GM23338 (cell line): Measurements from ENCODE around the gene POU5F2. TPM values are rescaled to one million over a fixed set of nuclear protein-coding genes. Genes with fewer than 3 reads are reported as not detected.

Experiments
- ATAC-seq: fragments of 200-7000 bp; cut with Tn5 transposase; 3 replicates; pipeline ENCODE4 v1.9.1; 2020
- DNase-seq: peaks from one replicate; pipeline ENCODE4 v3.0.0-alpha.2; 2015; ENCODE audit warnings: low spot score
- H2AFZ ChIP-seq: fragments of 200-600 bp; sonication (generic); 2 replicates; pipeline ENCODE4 v1.8.0; 2016; ENCODE audit warnings: antibody characterized with exemption, mild to moderate bottlenecking, moderate library complexity
- H3F3A ChIP-seq: fragments of 200-600 bp; sonication (generic); replicated peaks from 2 replicates; pipeline ENCODE4 v1.8.0; 2017; ENCODE audit warnings: antibody characterized with exemption, mixed run types, low read depth
- H3K27ac ChIP-seq: fragments of 200-600 bp; sonication (generic); 2 replicates; pipeline ENCODE4 v1.6.1; 2016; ENCODE audit warnings: low read depth
- H3K27me3 ChIP-seq: fragments of 200-600 bp; sonication (generic); 2 replicates; pipeline ENCODE4 v1.8.0; 2016; ENCODE audit warnings: mild to moderate bottlenecking, mixed run types, moderate library complexity; ENCODE audit not compliant: insufficient read depth
- H3K36me3 ChIP-seq: fragments of 200-600 bp; sonication (generic); 2 replicates; pipeline ENCODE4 v1.8.0; 2016; ENCODE audit warnings: mild to moderate bottlenecking; ENCODE audit not compliant: insufficient read depth
- H3K4me1 ChIP-seq: fragments of 200-600 bp; sonication (generic); 2 replicates; pipeline ENCODE4 v1.8.0; 2016; ENCODE audit warnings: mild to moderate bottlenecking, moderate library complexity; ENCODE audit not compliant: insufficient read depth
- H3K4me2 ChIP-seq: fragments of 200-600 bp; sonication (generic); 2 replicates; pipeline ENCODE4 v1.7.1; 2017; ENCODE audit warnings: mixed run types
- H3K4me3 ChIP-seq: fragments of 200-600 bp; sonication (generic); 2 replicates; pipeline ENCODE4 v1.6.1; 2016; ENCODE audit warnings: mixed run types
- H3K79me2 ChIP-seq: fragments of 200-600 bp; sonication (generic); replicated peaks from 2 replicates; pipeline ENCODE4 v1.8.0; 2017; ENCODE audit warnings: mild to moderate bottlenecking; ENCODE audit not compliant: insufficient read depth
- H3K9me2 ChIP-seq: fragments of 200-600 bp; sonication (generic); 2 replicates; pipeline ENCODE4 v1.8.0; 2017; ENCODE audit not compliant: insufficient read depth
- H4K20me1 ChIP-seq: fragments of 200-600 bp; sonication (generic); replicated peaks from 2 replicates; pipeline ENCODE4 v1.8.0; 2017; ENCODE audit warnings: mild to moderate bottlenecking; ENCODE audit not compliant: insufficient read depth
- H3K27ac Mint-ChIP-seq: 2 replicates; pipeline ENCODE4 v1.8.0; 2020; ENCODE audit warnings: inconsistent platforms, mild to moderate bottlenecking, moderate library complexity, mixed read lengths
- H3K27me3 Mint-ChIP-seq: 3 replicates; pipeline ENCODE4 v1.8.0; 2022; ENCODE audit warnings: low read depth, mild to moderate bottlenecking, moderate library complexity, mixed read lengths, inconsistent platforms; ENCODE audit not compliant: insufficient read depth, poor library complexity
- H3K36me3 Mint-ChIP-seq: 3 replicates; pipeline ENCODE4 v1.8.0; 2021; ENCODE audit warnings: low read depth, mild to moderate bottlenecking, inconsistent platforms, moderate library complexity, mixed read lengths
- H3K4me1 Mint-ChIP-seq: 3 replicates; pipeline ENCODE4 v1.8.0; 2020; ENCODE audit warnings: mild to moderate bottlenecking, inconsistent platforms, mixed read lengths
- H3K4me3 Mint-ChIP-seq: 3 replicates; pipeline ENCODE4 v1.8.0; 2021; ENCODE audit warnings: moderate library complexity, mild to moderate bottlenecking, inconsistent platforms, mixed read lengths
- H3K9me3 Mint-ChIP-seq: 3 replicates; pipeline ENCODE4 v1.8.0; 2020; ENCODE audit warnings: moderate library complexity, mild to moderate bottlenecking, inconsistent platforms, mixed read lengths
- CREB1 ChIP-seq: fragments of 250-450 bp; sonication (Bioruptor Pico); IDR thresholded peaks from 2 replicates; pipeline ENCODE4 v1.5.0; 2020; ENCODE audit warnings: low read depth, mild to moderate bottlenecking, moderate library complexity
- CTCF ChIP-seq, 2 experiments: fragments of 200-600 bp in 1 of 2; sonication (generic) in 1 of 2; conservative IDR thresholded peaks; 2 replicates each; pipeline versions ENCODE4 v1.5.1 to v1.6.1; 2016 to 2017; ENCODE audit warnings: antibody characterized with exemption in 2 of 2, low read depth in 2 of 2, mild to moderate bottlenecking in 2 of 2, moderate library complexity in 1 of 2
- ETS1 ChIP-seq: IDR thresholded peaks from 2 replicates; pipeline ENCODE4 v1.6.1; 2016; ENCODE audit warnings: antibody characterized with exemption
- EZH2 ChIP-seq: fragments of 200-600 bp; sonication (generic); IDR thresholded peaks from one replicate; pipeline ENCODE4 v1.8.0; 2017; ENCODE audit warnings: antibody characterized with exemption, mild to moderate bottlenecking, low read depth; ENCODE audit not compliant: unreplicated experiment
- EZH2phosphoT487 ChIP-seq: fragments of 200-600 bp; sonication (generic); IDR thresholded peaks from one replicate; pipeline ENCODE4 v1.8.1; 2018; ENCODE audit warnings: antibody characterized with exemption; ENCODE audit not compliant: unreplicated experiment
- JUNB ChIP-seq: IDR thresholded peaks from one replicate; pipeline ENCODE4 v1.6.1; 2016; ENCODE audit warnings: antibody characterized with exemption; ENCODE audit not compliant: unreplicated experiment
- NANOG ChIP-seq: IDR thresholded peaks from 2 replicates; pipeline ENCODE4 v1.6.1; 2016; ENCODE audit warnings: antibody characterized with exemption, borderline replicate concordance
- POLR2AphosphoS5 ChIP-seq: IDR thresholded peaks from 2 replicates; pipeline ENCODE4 v1.6.1; 2016; ENCODE audit warnings: antibody characterized with exemption, low read depth
- REST ChIP-seq: IDR thresholded peaks from one replicate; pipeline ENCODE4 v1.6.1; 2018; ENCODE audit warnings: antibody characterized with exemption; ENCODE audit not compliant: unreplicated experiment
- STAT1 ChIP-seq: IDR thresholded peaks from one replicate; pipeline ENCODE4 v1.6.1; 2016; ENCODE audit warnings: antibody characterized with exemption; ENCODE audit not compliant: unreplicated experiment
- ZNF114 ChIP-seq: fragments of 250-450 bp; sonication (Bioruptor Pico); IDR thresholded peaks from 2 replicates; pipeline ENCODE4 v1.5.0; 2020; ENCODE audit warnings: mild to moderate bottlenecking, moderate library complexity
- ZNF331 ChIP-seq: fragments of 250-450 bp; sonication (Bioruptor Pico); IDR thresholded peaks from 2 replicates; pipeline ENCODE4 v1.5.0; 2020; ENCODE audit warnings: low read depth, mild to moderate bottlenecking, moderate library complexity
- ZNF462 ChIP-seq: fragments of 250-450 bp; sonication (Bioruptor Pico); IDR thresholded peaks from 2 replicates; pipeline ENCODE4 v1.5.0; 2020; ENCODE audit warnings: mild to moderate bottlenecking, moderate library complexity
- polyA plus RNA-seq: library from polyadenylated mRNA; unstranded; fragments of >200 nt; fragmentation: Nextera tagmentation; extraction: Ambion mirVana; gene quantifications from 2 replicates; pipeline ENCODE4 v1.2.1, GENCODE V29; 2016
- total RNA-seq: library from RNA; depleted of rRNA; stranded (reverse); fragments of >200 nt; shearing (Covaris generic); gene quantifications from 2 replicates; pipeline ENCODE4 v1.2.3, GENCODE V29; 2014

The POU5F2 gene
- total and polyA plus RNA-seq, 2 experiments from 2014 or later = 0.11 to 0.76 TPM

- Histone ChIP-seq H3K27ac (no peak overlapping the region), H3K27me3 (no peaks in the 10 kb centered on the region), H3F3A (no peaks in the 10 kb centered on the region), H3K4me2 (no peak overlapping the region), H3K9me2 (no peaks in the 10 kb centered on the region), H2AFZ (no peak overlapping the region), H3K4me3 (no peak overlapping the region), H3K4me1 (no peaks in the 10 kb centered on the region), H3K36me3 (no peaks in the 10 kb centered on the region), H3K79me2 (no peaks in the 10 kb centered on the region), H4K20me1 (no peaks in the 10 kb centered on the region)
- H3K9me3 Mint-ChIP-seq = no peaks in the 10 kb centered on the region
- no peak overlapping the region for H3K4me3 Mint-ChIP-seq
- H3K36me3 Mint-ChIP-seq = no peaks in the 10 kb centered on the region
- TF ChIP-seq ZNF331 (CRISPR knock-in tag) = no peak
- no peak for TF ChIP-seq JUNB
- TF ChIP-seq EZH2 = no peak
- no peak for TF ChIP-seq EZH2phosphoT487
- TF ChIP-seq POLR2AphosphoS5 = no peak
- no peak for TF ChIP-seq ZNF462 (CRISPR knock-in tag)
- no peak for TF ChIP-seq STAT1
- no peak for TF ChIP-seq REST
- TF ChIP-seq ZNF114 = no peak
- TF ChIP-seq CTCF (conservative IDR thresholded peaks at IDR 0.05; ENCODE audit: low read depth in 2 of 2) = no peak
- TF ChIP-seq CREB1 (CRISPR knock-in tag) = no peak
- TF ChIP-seq ETS1 = no peak
- no peak for TF ChIP-seq NANOG
- H3K4me1 Mint-ChIP-seq = peaks cover 12% of the 10 kb centered on the region; the same call in 2 of the 3 replicates
- ATAC-seq (no peak), DNase-seq (no peak)
- H3K27me3 Mint-ChIP-seq = no peaks in the 10 kb centered on the region
- no peak overlapping the region for H3K27ac Mint-ChIP-seq
Measured at GRCh38 chr5:93717162-93717561, 24.2 kb downstream of the POU5F2 start.
